ENCODE data around the gene NEU3.
"Not testable (repeated sequence)": the region's sequence is repeated elsewhere in the genome, so short reads cannot be mapped to it uniquely, and the experiment has no call there.

Gene NEU3

GRCh38 chr11:74981888-74982287 is 6.8 kb upstream of the NEU3 start:
- Histone ChIP-seq H3K27ac (ENCODE audit: low read depth, low read length) (no peak overlapping the region), H3K4me3 (ENCODE audit: low read depth in 1 of 2, low read length in 2 of 2) (no peak overlapping the region), H3K36me3 (ENCODE audit: control insufficient read depth in 1 of 2, insufficient read depth in 2 of 2, low read length in 2 of 2) (peaks cover 7 to 19% of the 10 kb centered on the region in 2 donors), H3K27me3 (ENCODE audit: control insufficient read depth in 1 of 2, insufficient read depth in 2 of 2, low read length in 2 of 2) (no peaks in the 10 kb centered on the region), H3K9me3 (ENCODE audit: control insufficient read depth in 1 of 2, low read length in 2 of 2) (no peaks in the 10 kb centered on the region), H3K4me1 (ENCODE audit: control insufficient read depth in 1 of 2, insufficient read depth in 2 of 2, low read length in 2 of 2) (peaks cover 4 to 9% of the 10 kb centered on the region in 2 donors), H3K9ac (ENCODE audit: low read depth in 1 of 2, low read length in 2 of 2) (no peak overlapping the region)

- peaks cover 8 to 9% of the 10 kb centered on the region in 2 donors for H3K4me1 ChIP-seq (ENCODE audit: control insufficient read depth in 1 of 2, insufficient read depth in 2 of 2, low read length in 2 of 2)
- no peak overlapping the region for H3K9ac ChIP-seq (ENCODE audit: low read depth in 1 of 2, low read length in 2 of 2)
- peaks cover 0 to 7% of the 10 kb centered on the region in 2 donors for H3K36me3 ChIP-seq (ENCODE audit: control insufficient read depth in 1 of 2, insufficient read depth in 2 of 2, low read length in 2 of 2)
- no peaks in the 10 kb centered on the region for H3K9me3 ChIP-seq (ENCODE audit: control insufficient read depth in 1 of 2, low read length in 2 of 2)
- H3K27ac ChIP-seq (ENCODE audit: low read depth, low read length) = no peak overlapping the region
- H3K27me3 ChIP-seq (ENCODE audit: control insufficient read depth in 1 of 2, insufficient read depth in 2 of 2, low read length in 2 of 2) = no peaks in the 10 kb centered on the region
- no peak overlapping the region for H3K4me3 ChIP-seq (ENCODE audit: low read depth in 1 of 2, low read length in 2 of 2)
Measured at GRCh38 chr11:74984070-74984469, 4.7 kb upstream of the NEU3 start.

DNA sequence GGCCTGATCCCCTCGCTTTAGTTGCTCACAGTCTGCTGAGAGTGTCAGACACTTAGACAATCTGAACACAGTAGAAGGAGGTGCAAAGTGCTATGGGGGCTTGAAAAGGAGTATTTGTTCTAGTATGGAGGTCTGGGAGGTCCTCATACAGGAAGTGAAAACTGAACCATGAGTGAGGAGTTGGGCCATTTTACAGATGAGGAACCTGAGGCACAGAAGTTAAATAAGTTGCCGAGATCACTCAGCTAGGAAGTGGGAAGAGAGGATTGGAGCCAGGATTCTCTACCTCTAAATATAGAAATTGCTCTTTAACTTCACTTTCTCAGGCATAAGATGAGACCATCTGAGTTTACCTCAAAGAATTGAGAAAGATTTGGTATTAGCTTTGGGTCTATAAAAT is 4.0 kb upstream of the NEU3 start:
- H3K9me3 ChIP-seq (ENCODE audit: control insufficient read depth in 1 of 2, low read length in 2 of 2) = no peaks in the 10 kb centered on the region

DNA sequence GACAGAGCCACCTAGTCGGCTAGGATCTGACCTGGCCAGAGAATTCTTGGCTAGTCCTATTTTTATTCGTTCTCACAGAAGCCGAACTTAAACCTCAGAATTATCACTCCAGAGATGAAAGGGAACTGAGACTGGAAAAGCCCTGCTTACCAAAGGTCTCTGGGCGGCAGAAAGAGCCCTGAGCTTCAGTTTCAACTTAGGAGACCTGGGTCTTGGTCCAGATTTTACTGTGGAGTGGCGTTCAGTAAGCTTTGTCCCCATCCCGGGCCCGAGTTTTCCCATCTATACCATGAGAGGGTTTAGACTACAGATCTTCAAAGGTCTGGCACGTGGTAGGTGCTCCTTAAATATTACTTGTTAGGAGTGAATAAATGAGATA is 516 bp downstream of the NEU3 start:
- Histone ChIP-seq H3K36me3 (ENCODE audit: control insufficient read depth in 1 of 2, insufficient read depth in 2 of 2, low read length in 2 of 2) (peaks cover under 1 to 3% of the 10 kb centered on the region in 2 donors), H3K9ac (ENCODE audit: low read depth in 1 of 2, low read length in 2 of 2) (peak overlapping the region; percentile 83 to 85), H3K9me3 (ENCODE audit: control insufficient read depth in 1 of 2, low read length in 2 of 2) (no peaks in the 10 kb centered on the region), H3K4me1 (ENCODE audit: control insufficient read depth in 1 of 2, insufficient read depth in 2 of 2, low read length in 2 of 2) (peaks cover 17 to 20% of the 10 kb centered on the region in 2 donors), H3K27me3 (ENCODE audit: control insufficient read depth in 1 of 2, insufficient read depth in 2 of 2, low read length in 2 of 2) (no peaks in the 10 kb centered on the region), H3K27ac (ENCODE audit: low read depth, low read length) (peak overlapping the region; percentile 50), H3K4me3 (ENCODE audit: low read depth in 1 of 2, low read length in 2 of 2) (peak overlapping the region; percentile 86 to 98)

More for the DNA sequence above, 4.0 kb upstream of the NEU3 start:
- H3K4me3 ChIP-seq (ENCODE audit: low read depth in 1 of 2, low read length in 2 of 2) = no peak overlapping the region
- peaks cover 14 to 15% of the 10 kb centered on the region in 2 donors for H3K4me1 ChIP-seq (ENCODE audit: control insufficient read depth in 1 of 2, insufficient read depth in 2 of 2, low read length in 2 of 2)
- no peaks in the 10 kb centered on the region for H3K27me3 ChIP-seq (ENCODE audit: control insufficient read depth in 1 of 2, insufficient read depth in 2 of 2, low read length in 2 of 2)
- H3K36me3 ChIP-seq (ENCODE audit: control insufficient read depth in 1 of 2, insufficient read depth in 2 of 2, low read length in 2 of 2) = peaks cover 0 to 2% of the 10 kb centered on the region in 2 donors
- no peak overlapping the region for H3K27ac ChIP-seq (ENCODE audit: low read depth, low read length)
- no peak overlapping the region for H3K9ac ChIP-seq (ENCODE audit: low read depth in 1 of 2, low read length in 2 of 2)

GRCh38 chr11:74990150-74990549 is 1.4 kb downstream of the NEU3 start:
- not testable (repeated sequence) for H3K27ac ChIP-seq (ENCODE audit: low read depth, low read length); H3K4me3 ChIP-seq (ENCODE audit: low read depth in 1 of 2, low read length in 2 of 2); H3K9ac ChIP-seq (ENCODE audit: low read depth in 1 of 2, low read length in 2 of 2); H3K9me3 ChIP-seq (ENCODE audit: control insufficient read depth in 1 of 2, low read length in 2 of 2); H3K27me3 ChIP-seq (ENCODE audit: control insufficient read depth in 1 of 2, insufficient read depth in 2 of 2, low read length in 2 of 2)
- H3K4me1 ChIP-seq (ENCODE audit: control insufficient read depth in 1 of 2, insufficient read depth in 2 of 2, low read length in 2 of 2) = peaks cover 17 to 20% of the 10 kb centered on the region in 2 donors
- peaks cover 9 to 12% of the 10 kb centered on the region in 2 donors for H3K36me3 ChIP-seq (ENCODE audit: control insufficient read depth in 1 of 2, insufficient read depth in 2 of 2, low read length in 2 of 2)

GRCh38 chr11:74990941-74991340 is 2.2 kb downstream of the NEU3 start:
- no peaks in the 10 kb centered on the region for H3K27me3 ChIP-seq (ENCODE audit: control insufficient read depth in 1 of 2, insufficient read depth in 2 of 2, low read length in 2 of 2)
- H3K9me3 ChIP-seq (ENCODE audit: control insufficient read depth in 1 of 2, low read length in 2 of 2) = no peaks in the 10 kb centered on the region
- peaks cover 10 to 16% of the 10 kb centered on the region in 2 donors for H3K36me3 ChIP-seq (ENCODE audit: control insufficient read depth in 1 of 2, insufficient read depth in 2 of 2, low read length in 2 of 2)
- no peak overlapping the region for H3K27ac ChIP-seq (ENCODE audit: low read depth, low read length)
- H3K4me3 ChIP-seq (ENCODE audit: low read depth in 1 of 2, low read length in 2 of 2) = no peak overlapping the region
- peaks cover 17 to 20% of the 10 kb centered on the region in 2 donors for H3K4me1 ChIP-seq (ENCODE audit: control insufficient read depth in 1 of 2, insufficient read depth in 2 of 2, low read length in 2 of 2)
- H3K9ac ChIP-seq (ENCODE audit: low read depth in 1 of 2, low read length in 2 of 2) = no peak overlapping the region

DNA sequence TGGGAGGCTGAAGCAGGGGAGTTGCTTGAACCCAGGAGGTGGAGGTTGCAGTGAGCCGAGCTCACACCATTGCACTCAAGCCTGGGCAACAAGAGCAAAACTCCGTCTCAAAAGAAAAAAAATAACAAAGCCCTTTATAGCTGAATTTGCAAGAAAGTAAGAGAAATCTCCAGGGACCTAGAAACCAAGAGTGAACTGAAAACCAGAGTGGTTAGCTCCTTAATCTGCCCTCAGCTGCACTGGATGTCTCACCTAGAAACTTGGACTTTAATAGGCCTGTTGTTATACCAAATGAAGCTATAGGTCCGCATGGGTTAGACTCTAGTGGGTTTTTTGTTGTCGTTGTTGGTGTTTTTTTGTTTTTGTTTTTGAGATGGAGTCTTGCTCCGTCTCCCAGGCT is 4.1 kb downstream of the NEU3 start:
- Histone ChIP-seq H3K27ac (ENCODE audit: low read depth, low read length) (no peak overlapping the region), H3K9ac (ENCODE audit: low read depth in 1 of 2, low read length in 2 of 2) (no peak overlapping the region), H3K4me1 (ENCODE audit: control insufficient read depth in 1 of 2, insufficient read depth in 2 of 2, low read length in 2 of 2) (peaks cover 17 to 20% of the 10 kb centered on the region in 2 donors), H3K27me3 (ENCODE audit: control insufficient read depth in 1 of 2, insufficient read depth in 2 of 2, low read length in 2 of 2) (no peaks in the 10 kb centered on the region), H3K9me3 (ENCODE audit: control insufficient read depth in 1 of 2, low read length in 2 of 2) (no peaks in the 10 kb centered on the region), H3K4me3 (ENCODE audit: low read depth in 1 of 2, low read length in 2 of 2) (no peak overlapping the region), H3K36me3 (ENCODE audit: control insufficient read depth in 1 of 2, insufficient read depth in 2 of 2, low read length in 2 of 2) (peaks cover 10 to 16% of the 10 kb centered on the region in 2 donors)

GRCh38 chr11:75000975-75001354 is 12.2 kb downstream of the NEU3 start:
- Histone ChIP-seq H3K27me3 (ENCODE audit: control insufficient read depth in 1 of 2, insufficient read depth in 2 of 2, low read length in 2 of 2) (no peaks in the 10 kb centered on the region), H3K9me3 (ENCODE audit: control insufficient read depth in 1 of 2, low read length in 2 of 2) (no peaks in the 10 kb centered on the region), H3K4me1 (ENCODE audit: control insufficient read depth in 1 of 2, insufficient read depth in 2 of 2, low read length in 2 of 2) (no peaks in the 10 kb centered on the region), H3K9ac (ENCODE audit: low read depth in 1 of 2, low read length in 2 of 2) (no peak overlapping the region), H3K36me3 (ENCODE audit: control insufficient read depth in 1 of 2, insufficient read depth in 2 of 2, low read length in 2 of 2) (peaks cover 7 to 9% of the 10 kb centered on the region in 2 donors), H3K4me3 (ENCODE audit: low read depth in 1 of 2, low read length in 2 of 2) (no peak overlapping the region), H3K27ac (ENCODE audit: low read depth, low read length) (no peak overlapping the region)

GRCh38 chr11:75001686-75002085 is 13.0 kb downstream of the NEU3 start:
- no peak overlapping the region for H3K4me3 ChIP-seq (ENCODE audit: low read depth in 1 of 2, low read length in 2 of 2)

GRCh38 chr11:75002516-75002915 is 13.8 kb downstream of the NEU3 start:
- no peaks in the 10 kb centered on the region for H3K27me3 ChIP-seq (ENCODE audit: control insufficient read depth in 1 of 2, insufficient read depth in 2 of 2, low read length in 2 of 2)
- H3K9me3 ChIP-seq (ENCODE audit: control insufficient read depth in 1 of 2, low read length in 2 of 2) = no peaks in the 10 kb centered on the region
- H3K4me1 ChIP-seq (ENCODE audit: control insufficient read depth in 1 of 2, insufficient read depth in 2 of 2, low read length in 2 of 2) = no peaks in the 10 kb centered on the region
- H3K27ac ChIP-seq (ENCODE audit: low read depth, low read length) = no peak overlapping the region
- peaks cover 16 to 22% of the 10 kb centered on the region in 2 donors for H3K36me3 ChIP-seq (ENCODE audit: control insufficient read depth in 1 of 2, insufficient read depth in 2 of 2, low read length in 2 of 2)
- no peak overlapping the region for H3K4me3 ChIP-seq (ENCODE audit: low read depth in 1 of 2, low read length in 2 of 2)
- no peak overlapping the region for H3K9ac ChIP-seq (ENCODE audit: low read depth in 1 of 2, low read length in 2 of 2)

More at GRCh38 chr11:75001686-75002085, 13.0 kb downstream of the NEU3 start:
- no peaks in the 10 kb centered on the region for H3K4me1 ChIP-seq (ENCODE audit: control insufficient read depth in 1 of 2, insufficient read depth in 2 of 2, low read length in 2 of 2)
- H3K27ac ChIP-seq (ENCODE audit: low read depth, low read length) = no peak overlapping the region
- no peaks in the 10 kb centered on the region for H3K9me3 ChIP-seq (ENCODE audit: control insufficient read depth in 1 of 2, low read length in 2 of 2)
- peaks cover 14 to 16% of the 10 kb centered on the region in 2 donors for H3K36me3 ChIP-seq (ENCODE audit: control insufficient read depth in 1 of 2, insufficient read depth in 2 of 2, low read length in 2 of 2)
- H3K27me3 ChIP-seq (ENCODE audit: control insufficient read depth in 1 of 2, insufficient read depth in 2 of 2, low read length in 2 of 2) = no peaks in the 10 kb centered on the region
- no peak overlapping the region for H3K9ac ChIP-seq (ENCODE audit: low read depth in 1 of 2, low read length in 2 of 2)

DNA sequence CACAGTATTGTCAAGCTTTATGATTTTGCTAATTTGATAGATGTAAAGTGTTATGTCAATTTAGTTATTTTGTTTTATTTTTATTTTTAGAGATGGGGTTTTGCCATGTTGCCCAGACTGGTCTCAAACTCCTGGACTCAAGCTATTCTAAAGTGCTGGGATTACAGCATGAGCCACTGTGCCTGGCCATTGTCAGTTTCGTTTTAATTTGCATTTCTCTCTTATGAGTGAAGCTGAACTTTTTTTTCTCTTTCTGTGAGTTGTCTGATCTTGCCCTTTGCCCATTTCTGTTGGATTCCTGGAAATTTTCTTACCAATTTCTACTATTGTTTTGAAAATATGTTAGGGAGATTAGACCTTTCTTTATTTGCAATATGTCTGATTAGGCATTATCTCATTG is 15.5 kb downstream of the NEU3 start:
- Histone ChIP-seq H3K9ac (ENCODE audit: low read depth in 1 of 2, low read length in 2 of 2) (no peak overlapping the region), H3K4me3 (ENCODE audit: low read depth in 1 of 2, low read length in 2 of 2) (no peak overlapping the region), H3K27me3 (ENCODE audit: control insufficient read depth in 1 of 2, insufficient read depth in 2 of 2, low read length in 2 of 2) (no peaks in the 10 kb centered on the region), H3K36me3 (ENCODE audit: control insufficient read depth in 1 of 2, insufficient read depth in 2 of 2, low read length in 2 of 2) (peaks cover 16 to 22% of the 10 kb centered on the region in 2 donors), H3K9me3 (ENCODE audit: control insufficient read depth in 1 of 2, low read length in 2 of 2) (no peaks in the 10 kb centered on the region), H3K4me1 (ENCODE audit: control insufficient read depth in 1 of 2, insufficient read depth in 2 of 2, low read length in 2 of 2) (no peaks in the 10 kb centered on the region), H3K27ac (ENCODE audit: low read depth, low read length) (no peak overlapping the region)
